LNCaP clone FGC (cell line): ENCODE measurements around the gene ETV3.

Source experiments
- DNase-seq: peaks from one replicate; pipeline ENCODE4 v3.0.0-alpha.2; 2011; ENCODE audit warnings: low read depth
- H3K4me3 ChIP-seq: 2 replicates; pipeline ENCODE4 v1.5.1; 2011; ENCODE audit warnings: mild to moderate bottlenecking, low read depth, low read length, control low read depth
- CTCF ChIP-seq: IDR thresholded peaks from 2 replicates; pipeline ENCODE4 v1.5.1; 2012; ENCODE audit warnings: mild to moderate bottlenecking; ENCODE audit not compliant: control insufficient read depth, insufficient read depth; ENCODE audit errors: extremely low read depth

Gene ETV3

GRCh38 chr1:157090196-157090647 is 48.0 kb downstream of the ETV3 start:
- TF ChIP-seq CTCF, result peak; percentile 92
- peak; percentile 50 for DNase-seq
- H3K4me3 ChIP-seq, result no peak overlapping the region

- no peak for DNase-seq
- TF ChIP-seq CTCF, result no peak
- H3K4me3 ChIP-seq, result no peak overlapping the region
Measured at GRCh38 chr1:157089789-157090188, 48.4 kb downstream of the ETV3 start.

- H3K4me3 ChIP-seq, result no peak overlapping the region
- peak; percentile 59 for DNase-seq
- no peak for TF ChIP-seq CTCF
Measured at GRCh38 chr1:157088607-157089006, 49.6 kb downstream of the ETV3 start.

- no peak for DNase-seq
- no peak for TF ChIP-seq CTCF
- H3K4me3 ChIP-seq, result no peak overlapping the region
Measured at GRCh38 chr1:157087030-157087429, 51.2 kb downstream of the ETV3 start.

GRCh38 chr1:157086299-157086698 is 51.9 kb downstream of the ETV3 start:
- DNase-seq, result no peak
- TF ChIP-seq CTCF, result no peak
- H3K4me3 ChIP-seq, result no peak overlapping the region

GRCh38 chr1:157085421-157085820 is 52.8 kb downstream of the ETV3 start:
- no peak overlapping the region for H3K4me3 ChIP-seq
- TF ChIP-seq CTCF, result no peak
- DNase-seq, result no peak

GRCh38 chr1:157084720-157085119 is 53.5 kb downstream of the ETV3 start:
- TF ChIP-seq CTCF, result no peak
- no peak for DNase-seq
- H3K4me3 ChIP-seq, result no peak overlapping the region
